Upper lobe of left lung (tissue), 6 donors: Measurements from ENCODE around the gene LENG9. TPM values are rescaled to one million over a fixed set of nuclear protein-coding genes. Genes with fewer than 3 reads are reported as not detected.
"Not testable (repeated sequence)": the region's sequence is repeated elsewhere in the genome, so short reads cannot be mapped to it uniquely, and the experiment has no call there.

Experiments
- ATAC-seq, 2 donors: fragments of 200-7000 bp; cut with Tn5 transposase; one replicate each; pipeline ENCODE4 v1.9.1; 2022; ENCODE audit warnings: mild to moderate bottlenecking in 2 of 2, moderate library complexity in 2 of 2; ENCODE audit not compliant: low FRiP score in 2 of 2
- DNase-seq, 2 donors: peaks; one replicate each; pipeline ENCODE4 v3.0.0-alpha.2; 2019 to 2020
- H3K27ac ChIP-seq, 4 donors: fragments of 200-600 bp; sonication (generic); one replicate each; pipeline ENCODE4 v1.5.1; 2016 to 2019
- H3K27me3 ChIP-seq, 4 donors: fragments of 200-600 bp; sonication (generic); one replicate each; pipeline ENCODE4 v1.5.1; 2017 to 2019
- H3K36me3 ChIP-seq, 4 donors: fragments of 200-600 bp; sonication (generic); one replicate each; pipeline ENCODE4 v1.5.1; 2016 to 2019
- H3K4me1 ChIP-seq, 4 donors: fragments of 200-600 bp; sonication (generic); one replicate each; pipeline ENCODE4 v1.5.1; 2018 to 2019
- H3K4me3 ChIP-seq, 4 donors: fragments of 200-600 bp; sonication (generic); one replicate each; pipeline ENCODE4 v1.5.1; 2017 to 2019; ENCODE audit warnings: mild to moderate bottlenecking in 2 of 4, moderate library complexity in 1 of 4
- H3K9me3 ChIP-seq, 4 donors: fragments of 200-600 bp; sonication (generic); one replicate each; pipeline ENCODE4 v1.5.1; 2018 to 2019
- CTCF ChIP-seq, 6 experiments: fragments of 450-650 bp in 4 of 6; fragments of 200-600 bp in 2 of 6; sonication (generic) in 2 of 6; IDR thresholded peaks; one replicate each; pipeline ENCODE4 v1.5.1; 2016 to 2019; ENCODE audit warnings: antibody characterized with exemption in 6 of 6
- EP300 ChIP-seq, 4 donors: sonication (generic); formaldehyde crosslinking; IDR thresholded peaks; one replicate each; pipeline ENCODE4 v1.5.1; 2017; ENCODE audit warnings: antibody characterized with exemption in 4 of 4, control low read depth in 2 of 4
- POLR2A ChIP-seq, 4 donors: fragments of 450-650 bp; IDR thresholded peaks; one replicate each; pipeline ENCODE4 v1.5.1; 2016 to 2017; ENCODE audit warnings: antibody characterized with exemption in 4 of 4, mild to moderate bottlenecking in 2 of 4
- POLR2AphosphoS5 ChIP-seq, 2 donors: sonication (generic); formaldehyde crosslinking; IDR thresholded peaks; one replicate each; pipeline ENCODE4 v1.5.1; 2017; ENCODE audit warnings: antibody characterized with exemption in 2 of 2
- WGBS, 2 donors: methylation state at CpG; one replicate each; pipeline ENCODE4 v1.1.5; 2017 to 2018; 5-methylcytosine and 5-hydroxymethylcytosine counted together
- total RNA-seq, 6 donors: library from RNA; depleted of rRNA in 4 of 6; stranded (reverse); fragments of >200 nt in 4 of 6; gene quantifications; one replicate each; pipeline versions ENCODE4 v1.1.0 to v1.2.1, GENCODE V29; 2016 to 2021
- donor health status: DM: no; HTN: no; CAD: no; lungs with moderate emphysema.
- donor health status: DM: no; HTN: yes; CAD: no; lungs with severe emphysema.

LENG9 gene
- total RNA-seq, 6 donors from 2014 or later: 3.3 to 12.6 (median 9.1) TPM

- ATAC-seq (no peak), DNase-seq (no peak)
- peak overlapping the region; percentile 64 to 91 (median 84) for H3K27ac ChIP-seq
- 38 to 50% methylated on average over 4 to 8 of the region's 8 CpGs for WGBS, 2 donors
- TF ChIP-seq EP300 (IDR thresholded peaks at IDR 0.05): peak in 1 of 4 donors; percentile 36
- TF ChIP-seq POLR2AphosphoS5 (IDR thresholded peaks at IDR 0.05): peak; percentile 46 to 79
- no peak for TF ChIP-seq CTCF (IDR thresholded peaks at IDR 0.05)
- TF ChIP-seq POLR2A (IDR thresholded peaks at IDR 0.05): no peak
- peaks cover 30 to 55% (median 39%) of the 10 kb centered on the region in 4 donors for H3K4me1 ChIP-seq
- peaks cover 0 to 11% (median 4%) of the 10 kb centered on the region in 4 donors for H3K27me3 ChIP-seq
- H3K4me3 ChIP-seq: no peak overlapping the region
- H3K36me3 ChIP-seq: no peaks in the 10 kb centered on the region
- no peaks in the 10 kb centered on the region for H3K9me3 ChIP-seq
These were observed 5.9 kb upstream of the LENG9 start for GRCh38 chr19:54469496-54469934.

GRCh38 chr19:54466110-54466480, 2.5 kb upstream of the LENG9 start:
- DNase-seq: peak in 1 of 2 donors; percentile 67
- 92 to 94% methylated on average over 14 of the region's 14 CpGs for WGBS, 2 donors
- H3K27me3 ChIP-seq, H3K4me3 ChIP-seq, H3K27ac ChIP-seq, ATAC-seq, H3K9me3 ChIP-seq: not testable (repeated sequence)
- H3K36me3 ChIP-seq: peaks cover 5 to 14% (median 12%) of the 10 kb centered on the region in 4 donors
- H3K4me1 ChIP-seq: peaks cover 33 to 64% (median 44%) of the 10 kb centered on the region in 4 donors

- WGBS, 2 donors: 82 to 99% methylated on average over 14 to 44 of the region's 49 CpGs
- peaks cover 0 to 2% (median 0%) of the 10 kb centered on the region in 4 donors for H3K27me3 ChIP-seq
- no peak for TF ChIP-seq POLR2A (IDR thresholded peaks at IDR 0.05)
- no peak for TF ChIP-seq EP300 (IDR thresholded peaks at IDR 0.05)
- no peak for TF ChIP-seq POLR2AphosphoS5 (IDR thresholded peaks at IDR 0.05)
- TF ChIP-seq CTCF (IDR thresholded peaks at IDR 0.05): no peak
- peaks cover 35 to 64% (median 44%) of the 10 kb centered on the region in 4 donors for H3K4me1 ChIP-seq
- peaks cover 10 to 19% (median 18%) of the 10 kb centered on the region in 4 donors for H3K36me3 ChIP-seq
- peak overlapping the region in 1 of 4 donors; percentile 98 for H3K27ac ChIP-seq
- H3K9me3 ChIP-seq: no peaks in the 10 kb centered on the region
- DNase-seq: peak in 1 of 2 donors; percentile 73
- H3K4me3 ChIP-seq: peak overlapping the region in 3 of 4 donors; percentile 65 to 83 (median 81)
- ATAC-seq: no peak
These were observed 2.0 kb upstream of the LENG9 start for GRCh38 chr19:54465426-54466109.

GRCh38 chr19:54464630-54465425, 1.2 kb upstream of the LENG9 start:
- H3K36me3 ChIP-seq: peaks cover 14 to 27% (median 25%) of the 10 kb centered on the region in 4 donors
- peak; percentile 82 to 88 for ATAC-seq

More at GRCh38 chr19:54464630-54465425, 1.2 kb upstream of the LENG9 start:
- TF ChIP-seq EP300 (IDR thresholded peaks at IDR 0.05): peak in 1 of 4 donors; percentile 29
- peak in 3 of 4 donors; percentile 7 to 85 (median 39) for TF ChIP-seq POLR2A (IDR thresholded peaks at IDR 0.05)
- TF ChIP-seq POLR2AphosphoS5 (IDR thresholded peaks at IDR 0.05): peak; percentile 69 to 79
- TF ChIP-seq CTCF (IDR thresholded peaks at IDR 0.05): peak in 4 of 6 experiments; percentile 23 to 37 (median 28)
- no peaks in the 10 kb centered on the region for H3K27me3 ChIP-seq
- H3K9me3 ChIP-seq: no peaks in the 10 kb centered on the region
- peak overlapping the region; percentile 45 to 83 (median 73) for H3K4me3 ChIP-seq
- 7 to 20% methylated on average over 1 to 38 of the region's 87 CpGs for WGBS, 2 donors
- peaks cover 34 to 64% (median 43%) of the 10 kb centered on the region in 4 donors for H3K4me1 ChIP-seq
- H3K27ac ChIP-seq: peak overlapping the region; percentile 97 to 99 (median 98)
- peak; percentile 92 to 96 for DNase-seq
